ENCODE measurements around the gene NDUFC1.
"Not testable (repeated sequence)": the region's sequence is repeated elsewhere in the genome, so short reads cannot be mapped to it uniquely, and the experiment has no call there.

Gene NDUFC1

GRCh38 chr4:139255581-139255980 lies 46.7 kb downstream of the NDUFC1 start:
- DNase-seq; intact Hi-C loops (cut with DNase I): not testable (repeated sequence)

GRCh38 chr4:139253713-139254112 lies 48.6 kb downstream of the NDUFC1 start:
- intact Hi-C loops (cut with DNase I): no loop called here
- no peak for DNase-seq

GRCh38 chr4:139253046-139253445 lies 49.2 kb downstream of the NDUFC1 start:
- intact Hi-C loops (cut with DNase I): no loop called here
- no peak for DNase-seq

GRCh38 chr4:139247700-139248238 lies 54.5 kb downstream of the NDUFC1 start:
- no peak for DNase-seq
- intact Hi-C loops (cut with DNase I): no loop called here

GRCh38 chr4:139247241-139247640 lies 55.0 kb downstream of the NDUFC1 start:
- no peak for DNase-seq
- intact Hi-C loops (cut with DNase I): no loop called here

GRCh38 chr4:139246166-139246565 lies 56.1 kb downstream of the NDUFC1 start:
- intact Hi-C loops (cut with DNase I): no loop called here
- DNase-seq: peak in 1 of 10 donors; percentile 49

GRCh38 chr4:139245590-139245989 lies 56.7 kb downstream of the NDUFC1 start:
- intact Hi-C loops (cut with DNase I): no loop called here
- DNase-seq: no peak

GRCh38 chr4:139243448-139244365 lies 58.6 kb downstream of the NDUFC1 start:
- intact Hi-C loops (cut with DNase I): no loop called here
- DNase-seq: no peak

- intact Hi-C loops (cut with DNase I): no loop called here
- DNase-seq: no peak
These were observed 59.7 kb downstream of the NDUFC1 start for GRCh38 chr4:139242511-139243051.

GRCh38 chr4:139241784-139242151 lies 60.5 kb downstream of the NDUFC1 start:
- intact Hi-C loops (cut with DNase I): no loop called here
- DNase-seq: no peak

- DNase-seq: no peak
- intact Hi-C loops (cut with DNase I): no loop called here
These were observed 61.0 kb downstream of the NDUFC1 start for GRCh38 chr4:139241086-139241783.
